ENCODE data around the gene SLC5A2.
A peak's percentile ranks its signal among the peaks of the same experiment; 100 is the strongest.
"Not testable (repeated sequence)": the region's sequence is repeated elsewhere in the genome, so short reads cannot be mapped to it uniquely, and the experiment has no call there.

Gene SLC5A2

GRCh38 chr16:31483081-31483480 lies at the start of gene SLC5A2:
TSS of gene SLC5A2 (plus strand) at chr16:31483123. CDS start at chr16:31483137, 14 bp downstream.
- DNase-seq (ENCODE audit: low read depth in 2 of 2): no peak

GRCh38 chr16:31435341-31436220 lies 47.3 kb upstream of the SLC5A2 start:
- DNase-seq (ENCODE audit: low read depth in 2 of 2): no peak

- no peak for DNase-seq (ENCODE audit: low read depth in 2 of 2)
These were observed 46.5 kb upstream of the SLC5A2 start for GRCh38 chr16:31436221-31437045.

GRCh38 chr16:31438414-31438813 lies 44.5 kb upstream of the SLC5A2 start:
- DNase-seq (ENCODE audit: low read depth in 2 of 2): no peak

- DNase-seq (ENCODE audit: low read depth in 2 of 2): not testable (repeated sequence)
These were observed 43.9 kb upstream of the SLC5A2 start for GRCh38 chr16:31439023-31439422.

GRCh38 chr16:31439519-31439918 lies 43.4 kb upstream of the SLC5A2 start:
- DNase-seq (ENCODE audit: low read depth in 2 of 2): no peak

- DNase-seq (ENCODE audit: low read depth in 2 of 2): no peak
These were observed 42.3 kb upstream of the SLC5A2 start for GRCh38 chr16:31440516-31441184.

GRCh38 chr16:31441956-31442355 lies 41.0 kb upstream of the SLC5A2 start:
- DNase-seq (ENCODE audit: low read depth in 2 of 2): no peak

GRCh38 chr16:31445931-31446330 lies 37.0 kb upstream of the SLC5A2 start:
- DNase-seq (ENCODE audit: low read depth in 2 of 2): not testable (repeated sequence)

- no peak for DNase-seq (ENCODE audit: low read depth in 2 of 2)
These were observed 31.7 kb upstream of the SLC5A2 start for GRCh38 chr16:31451201-31451600.

GRCh38 chr16:31451681-31452351 lies 31.1 kb upstream of the SLC5A2 start:
- DNase-seq (ENCODE audit: low read depth in 2 of 2): no peak

- no peak for DNase-seq (ENCODE audit: low read depth in 2 of 2)
These were observed 30.3 kb upstream of the SLC5A2 start for GRCh38 chr16:31452631-31453106.

GRCh38 chr16:31453255-31454204 lies 29.4 kb upstream of the SLC5A2 start:
- DNase-seq (ENCODE audit: low read depth in 2 of 2): no peak

GRCh38 chr16:31455601-31456314 lies 27.2 kb upstream of the SLC5A2 start:
- no peak for DNase-seq (ENCODE audit: low read depth in 2 of 2)

GRCh38 chr16:31456988-31457360 lies 25.9 kb upstream of the SLC5A2 start:
- DNase-seq (ENCODE audit: low read depth in 2 of 2): no peak

- DNase-seq (ENCODE audit: low read depth in 2 of 2): peak in 1 of 2 donors; percentile 32
These were observed 24.7 kb upstream of the SLC5A2 start for GRCh38 chr16:31458073-31458843.

- DNase-seq (ENCODE audit: low read depth in 2 of 2): peak; percentile 92 to 96
These were observed 23.9 kb upstream of the SLC5A2 start, which contains the start of gene ARMC5 for GRCh38 chr16:31458844-31459686. TSS of gene ARMC5 (plus strand) at chr16:31459501. CDS start at chr16:31459525, 24 bp downstream.
